GM21786 (cell line): ENCODE measurements around the gene OSBPL1A.

ENCODE experiments used
- ATAC-seq: cut with Tn5 transposase; IDR thresholded peaks from one replicate; pipeline ENCODE4 v1.9.1; 2021; ENCODE audit not compliant: unreplicated experiment

OSBPL1A gene

GRCh38 chr18:24230766-24231165 is 166.9 kb downstream of the OSBPL1A start:
- ATAC-seq: no peak

- ATAC-seq: no peak
These were observed 169.0 kb downstream of the OSBPL1A start for GRCh38 chr18:24228667-24229041.

- ATAC-seq: no peak
These were observed 169.5 kb downstream of the OSBPL1A start for GRCh38 chr18:24227977-24228666.

- ATAC-seq: no peak
These were observed 177.3 kb downstream of the OSBPL1A start for GRCh38 chr18:24220318-24220688.

- ATAC-seq: no peak
These were observed 177.9 kb downstream of the OSBPL1A start for GRCh38 chr18:24219561-24220317.

GRCh38 chr18:24214913-24215312 is 182.7 kb downstream of the OSBPL1A start:
- no peak for ATAC-seq

GRCh38 chr18:24214144-24214543 is 183.5 kb downstream of the OSBPL1A start:
- no peak for ATAC-seq

- no peak for ATAC-seq
These were observed 184.7 kb downstream of the OSBPL1A start for GRCh38 chr18:24212939-24213338.

- no peak for ATAC-seq
These were observed 188.1 kb downstream of the OSBPL1A start for GRCh38 chr18:24209558-24209957.

GRCh38 chr18:24208270-24209035 is 189.2 kb downstream of the OSBPL1A start:
- no peak for ATAC-seq

- no peak for ATAC-seq
These were observed 192.7 kb downstream of the OSBPL1A start for GRCh38 chr18:24204904-24205303.

- no peak for ATAC-seq
These were observed 195.6 kb downstream of the OSBPL1A start for GRCh38 chr18:24201699-24202687.

GRCh38 chr18:24200494-24201290 is 196.9 kb downstream of the OSBPL1A start:
- ATAC-seq: no peak

GRCh38 chr18:24199372-24199962 is 198.2 kb downstream of the OSBPL1A start:
- ATAC-seq: no peak

GRCh38 chr18:24198461-24198860 is 199.2 kb downstream of the OSBPL1A start:
- no peak for ATAC-seq

GRCh38 chr18:24197412-24197811 is 200.2 kb downstream of the OSBPL1A start:
- ATAC-seq: no peak

GRCh38 chr18:24196764-24197163 is 200.9 kb downstream of the OSBPL1A start:
- ATAC-seq: no peak

GRCh38 chr18:24195296-24196053 is 202.1 kb downstream of the OSBPL1A start:
- no peak for ATAC-seq

- no peak for ATAC-seq
These were observed 207.0 kb downstream of the OSBPL1A start for GRCh38 chr18:24190590-24190989.
